ENCODE measurements around the gene STKLD1. TPM values are rescaled to one million over a fixed set of nuclear protein-coding genes. Genes with fewer than 3 reads are reported as not detected.
A peak's percentile ranks its signal among the peaks of the same experiment; 100 is the strongest.

The STKLD1 gene
- total and polyA plus RNA-seq, 9 of the 15 experiments (the other 6 are each of a cell fraction or from before 2014, with no cell fraction given), result 0.10 to 0.65 (median 0.33) TPM; not detected in 2

- TF ChIP-seq NKRF (IDR thresholded peaks at IDR 0.05; ENCODE audit: borderline replicate concordance) (peak; percentile 73; the same call in 1 of the 2 replicates), NR1H2 (CRISPR knock-in tag; IDR thresholded peaks at IDR 0.05) (no peak), JUNB (CRISPR knock-in tag; conservative IDR thresholded peaks at IDR 0.05) (no peak), SNRNP70 (optimal IDR thresholded peaks at IDR 0.05; ENCODE audit: low read depth, low read length) (peak; percentile 67), POLR2A (conservative IDR thresholded peaks at IDR 0.05) (peak; percentile 99), HIVEP1 (CRISPR knock-in tag; IDR thresholded peaks at IDR 0.05) (no peak), PRPF4 (IDR thresholded peaks at IDR 0.05; ENCODE audit: insufficient read depth, low read depth, low read length, poor library complexity, severe bottlenecking) (peak; percentile 77), NFXL1 (CRISPR knock-in tag; IDR thresholded peaks at IDR 0.05) (no peak), TRIM25 (IDR thresholded peaks at IDR 0.05; ENCODE audit: borderline replicate concordance) (no peak), ESRRA (IDR thresholded peaks at IDR 0.05; ENCODE audit: borderline replicate concordance, low read depth) (no peak; the same call in 1 of the 2 replicates), E2F1 (CRISPR knock-in tag; IDR thresholded peaks at IDR 0.05) (peak; percentile 18), TGIF2 (CRISPR knock-in tag; IDR thresholded peaks at IDR 0.05) (no peak; the same call in 1 of the 2 replicates), ZNF707 (CRISPR knock-in tag; conservative IDR thresholded peaks at IDR 0.05) (no peak), KLF16 (IDR thresholded peaks at IDR 0.05) (no peak), ZHX1 (conservative IDR thresholded peaks at IDR 0.05; ENCODE audit: low read length) (peak; percentile 93), RBFOX2 (IDR thresholded peaks at IDR 0.05; ENCODE audit: low read depth, low read length) (peak; percentile 98), POU5F1 (IDR thresholded peaks at IDR 0.05; ENCODE audit: borderline replicate concordance, low read depth, low read length, partially characterized antibody) (no peak), HNRNPUL1 (IDR thresholded peaks at IDR 0.05; ENCODE audit: low read length) (no peak), ILK (tag; IDR thresholded peaks at IDR 0.05; ENCODE audit: borderline replicate concordance, low read depth) (no peak)
Measured at GRCh38 chr9:133347985-133348717, 28.0 kb upstream of the STKLD1 start, which contains the start of the genes MED22 and RPL7A (continued).

Measured in K562 (cell line).